AG08395 (cell line): ENCODE measurements around the gene PROS1.
"Not testable (repeated sequence)": the region's sequence is repeated elsewhere in the genome, so short reads cannot be mapped to it uniquely, and the experiment has no call there.

Experiments
- DNase-seq: peaks from one replicate; pipeline ENCODE4 v3.0.0; 2012; ENCODE audit warnings: mixed read lengths, low spot score

Gene PROS1

DNA sequence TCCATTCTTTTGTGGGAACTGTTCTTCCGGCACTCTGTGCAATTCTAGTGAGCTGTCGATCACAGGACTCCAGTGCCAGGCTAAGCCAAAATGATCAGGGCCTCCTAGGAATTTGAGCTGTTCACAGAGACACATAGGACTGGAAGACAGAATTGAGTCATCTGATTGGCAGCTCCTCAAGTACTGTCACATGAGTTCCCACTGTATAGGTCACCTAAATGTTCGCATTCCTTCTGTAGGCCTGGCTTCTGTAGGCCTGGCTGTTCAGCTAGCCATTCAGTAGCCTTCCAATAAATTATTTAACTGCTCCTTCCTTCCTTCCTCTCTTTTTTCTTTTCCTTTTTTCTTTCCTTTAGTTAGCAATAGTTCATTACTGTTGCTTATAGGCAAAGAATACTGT, 4.3 kb downstream of the PROS1 start:
- DNase-seq = peak; percentile 26

DNA sequence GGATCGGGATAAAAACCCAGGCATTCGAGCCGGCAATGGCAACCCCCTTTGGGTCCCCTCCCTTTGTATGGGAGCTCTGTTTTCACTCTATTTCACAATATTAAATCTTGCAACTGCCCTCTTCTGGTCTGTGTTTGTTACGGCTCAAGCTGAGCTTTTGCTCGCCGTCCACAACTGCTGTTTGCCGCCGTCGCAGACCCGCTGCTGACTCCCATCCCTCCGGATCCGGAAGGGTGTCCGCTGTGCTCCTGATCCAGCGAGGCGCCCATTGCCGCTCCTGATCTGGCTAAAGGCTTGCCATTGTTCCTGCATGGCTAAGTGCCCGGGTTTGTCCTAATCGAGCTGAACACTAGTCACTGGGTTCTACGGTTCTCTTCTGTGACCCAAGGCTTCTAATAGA, 8.6 kb downstream of the PROS1 start:
- DNase-seq = not testable (repeated sequence)

DNA sequence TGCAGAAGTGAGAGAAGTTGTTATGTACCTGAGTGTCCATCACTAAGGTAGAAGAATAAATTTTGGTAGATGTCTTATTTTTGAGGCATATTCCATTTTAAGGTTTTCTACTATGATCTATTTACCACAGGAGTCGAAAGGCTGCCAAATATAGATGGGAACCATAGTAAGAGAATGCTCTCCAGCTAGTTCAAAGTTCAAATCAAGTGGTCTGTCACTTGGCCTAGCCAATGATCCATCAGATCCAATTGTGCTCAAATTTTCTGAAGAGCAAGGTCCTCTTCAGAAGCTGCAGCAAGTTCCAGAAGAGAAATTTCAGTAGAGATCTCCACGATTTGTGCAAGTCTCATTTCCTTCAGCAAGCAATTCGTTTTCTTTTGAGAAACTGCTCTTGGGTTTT, 10.9 kb downstream of the PROS1 start:
- no peak for DNase-seq

DNA sequence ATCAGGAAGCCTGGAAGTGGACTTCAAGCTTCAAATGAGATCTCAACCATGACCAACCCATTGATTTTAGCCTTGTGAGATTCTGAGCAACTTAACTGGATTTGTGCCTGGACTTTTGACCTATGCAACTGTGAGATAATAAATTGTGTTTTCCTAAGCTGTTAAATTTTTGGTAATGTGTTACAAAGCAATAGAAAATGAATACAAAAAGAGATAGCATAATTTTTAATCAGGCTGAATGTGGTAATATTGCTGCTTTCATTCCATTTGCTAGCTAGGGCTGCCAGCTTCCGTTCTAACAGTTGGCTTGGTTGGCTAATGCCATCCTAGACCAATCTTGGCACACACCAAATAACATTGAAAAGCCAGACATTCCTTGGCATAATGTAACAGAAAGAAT, 12.2 kb downstream of the PROS1 start:
- DNase-seq = no peak

DNA sequence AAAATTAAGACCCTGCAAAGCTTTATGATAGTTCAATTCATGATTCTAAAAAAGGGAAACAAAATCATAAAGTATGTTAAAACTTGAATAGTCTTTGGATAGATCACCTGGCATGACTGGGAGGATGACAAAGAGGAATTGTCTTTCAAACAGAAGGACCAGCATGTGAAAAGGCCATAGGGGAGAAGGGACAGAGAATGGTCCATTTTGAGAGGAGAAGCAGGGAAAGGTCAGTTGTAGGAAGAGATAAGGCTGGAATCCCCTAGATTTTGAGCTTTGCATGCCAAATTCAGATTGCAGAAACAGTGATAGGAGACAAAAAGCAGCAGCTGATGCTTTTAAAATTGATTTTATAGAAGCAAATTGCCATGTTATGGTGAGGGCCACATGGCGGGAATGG, 12.7 kb downstream of the PROS1 start:
- no peak for DNase-seq

DNA sequence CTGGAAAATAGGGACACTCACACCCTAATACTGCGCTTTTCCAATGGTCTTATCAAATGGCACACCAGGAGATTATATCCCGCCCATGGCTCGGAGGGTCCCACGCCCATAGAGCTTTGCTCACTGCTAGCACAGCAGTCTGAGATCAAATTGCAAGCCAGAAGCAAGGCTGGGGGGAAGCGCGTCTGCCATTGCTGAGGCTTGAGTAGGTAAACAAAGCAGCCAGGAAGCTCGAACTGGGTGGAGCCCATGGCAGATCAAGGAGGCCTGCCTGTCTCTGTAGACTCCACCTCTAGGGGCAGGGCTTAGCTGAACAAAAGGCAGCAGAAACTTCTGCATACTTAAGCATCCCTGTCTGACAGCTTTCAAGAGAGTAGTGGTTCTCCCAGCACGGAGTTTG, 23.7 kb downstream of the PROS1 start:
- DNase-seq = not testable (repeated sequence)

DNA sequence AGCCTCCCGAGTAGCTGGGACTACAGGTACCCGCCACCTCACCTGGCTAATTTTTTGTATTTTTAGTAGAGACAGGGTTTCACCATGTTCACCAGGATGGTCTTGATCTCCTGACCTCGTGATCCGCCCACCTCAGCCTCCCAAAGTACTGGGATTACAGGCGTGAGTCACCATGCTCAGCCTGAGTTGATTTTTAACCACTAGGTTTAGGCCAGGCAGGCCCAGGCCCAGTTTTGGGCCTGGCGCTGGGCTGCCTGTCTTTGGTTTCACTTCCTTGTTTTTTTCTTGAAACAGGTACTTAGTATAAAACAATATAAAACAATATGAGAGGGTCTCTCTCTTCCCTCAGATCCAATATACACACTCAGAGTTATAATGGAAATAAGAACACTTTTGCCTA, 36.2 kb downstream of the PROS1 start:
- DNase-seq = not testable (repeated sequence)

DNA sequence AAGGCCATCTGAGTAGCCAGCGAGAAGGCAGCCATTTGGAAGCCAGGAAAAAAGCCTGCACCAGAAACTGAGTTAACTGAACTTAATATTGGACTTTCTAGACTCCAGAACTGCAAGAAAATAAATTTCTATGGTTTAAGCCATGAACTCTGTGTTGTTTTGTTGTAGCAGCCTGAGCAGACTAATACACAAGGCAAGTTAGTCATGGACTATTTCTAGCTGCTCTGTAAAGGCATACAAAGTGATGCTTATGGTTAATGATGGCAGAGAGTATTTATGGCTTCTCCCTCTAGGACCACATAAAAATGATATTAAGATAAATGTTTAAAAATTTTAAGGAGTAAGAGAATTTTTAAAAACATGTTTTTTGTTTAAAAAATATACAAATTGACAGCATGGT, 37.1 kb downstream of the PROS1 start:
- no peak for DNase-seq

DNA sequence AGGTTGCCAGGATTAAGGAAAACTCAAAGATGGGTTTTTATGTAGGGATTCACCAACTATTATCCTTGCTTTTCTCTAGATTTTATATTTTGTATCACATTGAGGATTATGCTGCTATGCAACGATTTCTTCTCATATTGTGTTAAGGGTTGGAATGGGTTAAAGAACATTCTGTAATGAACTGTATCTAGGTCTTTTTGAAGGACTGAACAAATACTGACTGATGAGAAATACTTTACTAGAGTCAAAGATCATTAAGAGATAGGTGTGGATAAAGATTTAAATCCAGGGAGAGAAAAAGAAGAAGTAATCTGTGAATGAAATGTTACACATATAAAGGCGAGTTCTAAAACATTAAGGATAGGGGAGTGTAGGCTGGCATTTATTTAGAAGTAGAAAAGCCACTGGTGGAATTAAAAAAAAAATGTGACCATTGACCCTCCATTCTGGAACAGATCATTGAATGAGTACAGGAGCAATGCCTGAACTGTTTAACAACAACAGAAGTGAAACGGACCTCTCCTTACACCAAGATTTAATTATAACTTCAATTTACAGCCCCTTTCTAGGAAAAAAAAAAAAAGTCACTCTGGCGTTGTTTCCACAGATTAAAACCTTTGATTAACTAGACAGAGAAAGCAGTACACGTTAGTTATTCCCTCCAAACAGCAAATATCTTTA, 39.2 kb downstream of the PROS1 start:
- no peak for DNase-seq

DNA sequence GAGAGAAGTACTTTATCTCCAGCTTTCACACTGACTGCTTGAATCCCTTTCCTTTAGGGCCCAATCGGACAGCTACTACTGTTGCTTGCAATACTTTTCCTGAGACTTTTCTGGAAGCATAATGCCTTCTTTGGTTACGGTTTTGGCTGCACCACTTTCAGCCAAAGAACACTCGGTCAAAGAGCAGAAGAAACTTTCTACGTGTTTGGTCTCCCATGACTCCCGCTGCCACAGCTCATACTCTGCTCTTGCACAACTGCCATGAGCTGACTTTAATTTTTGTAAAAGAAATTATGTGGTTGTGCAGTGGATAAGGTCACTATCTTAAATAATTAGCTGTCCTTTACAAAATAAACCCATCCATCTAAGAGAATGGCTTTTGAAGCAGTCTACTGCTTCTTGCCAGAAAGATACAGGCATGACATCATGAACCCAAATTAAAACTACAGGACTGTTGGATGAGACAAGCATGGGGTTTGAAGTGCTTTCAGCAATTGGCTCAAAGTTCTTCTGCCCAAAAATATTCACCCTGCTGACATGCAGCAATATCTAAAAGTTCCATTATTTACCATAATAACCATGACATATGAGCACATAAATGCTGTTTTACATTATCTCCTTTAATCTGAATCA, 42.0 kb downstream of the PROS1 start:
- DNase-seq = no peak

DNA sequence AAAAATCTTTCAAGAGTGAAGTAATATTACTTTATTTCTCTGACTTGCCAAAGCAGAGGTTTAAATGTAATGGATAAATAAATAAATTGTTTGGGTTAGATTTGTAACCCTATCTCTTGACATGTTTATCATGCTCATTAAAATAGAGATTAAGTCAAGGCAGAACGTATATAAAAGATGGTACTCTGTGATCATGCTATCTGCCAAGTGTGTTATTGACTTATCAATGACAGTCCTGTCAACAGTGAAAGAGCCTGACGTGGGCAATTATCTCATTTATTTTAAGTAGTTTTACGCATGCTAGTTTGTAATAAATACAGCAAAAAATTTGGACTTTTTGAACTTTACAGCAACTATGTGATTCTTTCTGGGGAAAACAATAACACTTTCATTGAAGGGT, 43.7 kb downstream of the PROS1 start:
- no peak for DNase-seq

DNA sequence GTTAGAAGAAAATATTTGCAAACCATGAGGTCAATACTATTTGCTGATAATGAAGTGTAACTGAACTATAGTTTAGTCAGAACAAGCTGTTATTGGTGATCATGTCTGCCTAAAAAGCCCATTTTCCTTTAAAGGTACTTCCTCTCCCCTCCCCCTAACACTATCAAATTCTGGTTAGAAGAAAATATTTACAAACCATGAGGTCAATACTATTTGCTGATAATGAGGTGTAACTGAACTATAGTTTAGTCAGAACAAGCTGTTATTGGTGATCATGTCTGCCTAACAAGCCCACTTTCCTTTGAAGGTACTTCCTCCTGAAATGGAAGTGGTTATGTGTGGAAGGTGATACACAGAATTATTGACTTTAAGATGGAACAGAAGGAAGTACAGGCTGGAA, 46.9 kb downstream of the PROS1 start:
- no peak for DNase-seq

DNA sequence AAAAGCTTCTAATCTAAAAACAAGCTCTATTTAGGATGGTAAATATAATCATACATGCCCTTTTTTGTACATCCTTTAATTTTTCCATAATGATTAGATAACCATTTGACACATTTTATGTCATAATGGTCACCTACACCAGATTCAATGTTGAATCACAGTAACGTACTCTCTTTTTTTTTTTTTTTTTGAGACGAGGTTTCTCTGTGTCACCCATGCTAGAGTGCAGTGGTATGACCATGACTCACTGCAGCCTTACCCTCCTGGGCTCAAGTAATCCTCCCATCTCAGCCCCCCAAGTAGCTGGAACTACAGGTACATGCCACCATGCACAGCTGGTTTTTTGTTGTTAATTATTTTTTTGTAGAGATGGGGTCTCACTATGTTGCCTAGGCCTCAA, 49.2 kb downstream of the PROS1 start:
- DNase-seq = no peak

DNA sequence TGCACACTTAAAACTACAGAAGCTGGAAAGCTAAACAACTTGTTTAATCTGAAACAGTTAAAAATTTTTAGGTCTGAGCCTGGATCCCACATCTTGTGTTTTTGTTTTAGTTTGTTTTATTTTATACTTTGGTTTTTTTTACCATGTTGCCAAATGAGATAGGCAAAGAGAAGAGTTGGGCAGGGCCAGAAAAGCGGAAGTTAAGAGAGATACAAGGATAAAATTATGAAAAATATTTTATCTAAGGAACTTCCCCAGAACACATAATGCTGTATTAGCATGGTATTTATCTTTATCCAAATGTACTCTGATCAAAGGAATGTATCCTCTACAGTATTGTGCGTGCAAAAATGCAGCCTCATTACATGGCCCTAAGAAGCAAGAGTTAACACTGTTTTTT, 50.7 kb downstream of the PROS1 start:
- no peak for DNase-seq

DNA sequence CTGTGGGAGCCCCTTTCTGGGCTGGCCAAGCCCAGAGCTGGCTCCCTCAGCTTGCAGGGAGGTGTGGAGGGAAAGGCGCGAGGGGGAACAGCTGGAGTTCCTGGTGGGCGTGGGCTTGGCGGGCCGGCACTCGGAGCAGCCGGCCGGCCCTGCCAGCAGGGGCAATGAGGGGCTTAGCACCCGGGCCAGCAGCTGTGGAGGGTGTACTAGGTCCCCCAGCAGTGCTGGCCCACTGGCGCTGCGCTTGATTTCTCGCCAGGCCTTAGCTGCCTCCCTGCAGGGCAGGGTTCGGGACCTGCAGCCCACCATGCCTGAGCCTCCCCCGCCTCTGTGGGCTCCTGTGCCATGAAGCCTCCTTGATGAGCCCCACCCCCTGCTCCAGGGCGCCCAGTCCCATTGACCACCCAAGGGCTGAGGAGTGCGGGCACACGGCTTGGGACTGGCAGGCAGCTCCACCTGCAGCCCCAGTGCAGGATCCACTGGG, 56.1 kb downstream of the PROS1 start:
- DNase-seq = not testable (repeated sequence)

DNA sequence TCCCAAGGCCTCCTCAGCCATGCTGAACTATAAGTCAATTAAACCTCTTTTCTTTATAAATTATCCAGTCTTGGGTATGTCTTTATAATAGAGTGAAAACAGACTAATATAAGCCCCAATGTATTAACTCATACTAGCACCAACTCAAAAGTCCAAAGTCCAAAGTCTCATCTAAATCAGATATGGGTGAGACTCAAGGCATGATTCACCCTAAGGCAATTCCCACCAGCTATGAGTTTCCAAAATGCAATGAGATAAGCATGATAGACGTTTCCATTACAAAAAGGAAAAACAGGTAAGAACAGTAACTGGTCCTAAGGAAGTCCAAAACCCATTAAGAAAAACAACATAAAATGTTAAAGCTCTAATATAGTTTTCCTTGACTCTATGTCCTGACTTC, 60.1 kb downstream of the PROS1 start:
- not testable (repeated sequence) for DNase-seq

DNA sequence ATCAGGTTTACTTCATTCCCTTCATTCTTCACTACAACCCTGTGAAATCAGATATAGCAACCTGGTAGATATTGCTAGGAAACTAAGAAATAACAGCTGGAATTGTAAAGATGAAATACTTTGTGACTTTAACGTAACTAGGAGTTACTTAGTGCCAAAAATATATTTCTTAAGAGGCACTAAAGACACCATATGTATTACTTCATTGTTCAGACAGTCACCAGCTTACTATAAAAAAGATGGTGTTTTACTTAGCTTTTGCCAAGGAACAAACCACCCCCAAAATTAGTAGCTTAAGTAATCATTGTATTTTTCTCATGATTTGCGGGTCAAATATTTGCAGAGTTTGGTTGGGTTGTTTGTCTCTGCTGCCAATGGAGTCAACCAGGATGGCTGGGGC, 62.5 kb downstream of the PROS1 start:
- DNase-seq = no peak

DNA sequence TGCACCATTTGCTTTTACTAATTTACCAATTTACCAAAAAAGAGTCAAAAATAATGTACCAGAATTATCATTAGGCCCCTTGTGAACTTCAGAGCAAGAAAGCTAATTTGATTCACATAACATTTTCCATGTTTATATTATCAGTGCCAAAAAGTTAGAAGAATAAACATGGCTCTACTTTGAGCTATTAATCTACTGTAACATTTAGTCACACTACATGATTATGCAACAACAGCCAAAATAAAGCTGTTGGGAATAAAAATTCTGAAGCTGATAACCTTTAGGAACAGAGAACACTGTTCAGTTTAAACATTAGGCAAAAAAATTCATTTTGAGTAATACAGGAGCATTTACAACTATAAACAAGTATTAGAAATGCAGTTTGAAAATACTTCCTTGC, 63.6 kb downstream of the PROS1 start:
- DNase-seq = no peak

DNA sequence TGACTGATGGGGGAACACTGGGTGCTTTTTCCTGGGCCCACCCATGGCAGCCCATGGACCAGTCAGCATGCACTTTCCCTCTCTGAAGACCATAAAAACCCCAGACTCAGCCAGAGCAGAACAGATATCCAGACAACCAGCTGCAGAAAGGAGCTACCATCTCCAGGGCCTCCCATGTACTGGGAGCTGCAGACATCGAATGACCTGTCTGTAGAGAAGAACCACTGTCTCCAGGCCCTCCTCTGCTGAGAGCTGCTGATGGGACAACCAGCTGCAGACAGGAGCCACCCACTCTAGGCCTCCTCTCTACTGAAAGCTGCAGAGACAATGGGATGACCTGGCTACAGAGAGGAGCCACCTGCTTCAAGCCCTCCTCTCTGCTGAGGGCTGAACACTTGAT, 66.6 kb downstream of the PROS1 start:
- DNase-seq = no peak

DNA sequence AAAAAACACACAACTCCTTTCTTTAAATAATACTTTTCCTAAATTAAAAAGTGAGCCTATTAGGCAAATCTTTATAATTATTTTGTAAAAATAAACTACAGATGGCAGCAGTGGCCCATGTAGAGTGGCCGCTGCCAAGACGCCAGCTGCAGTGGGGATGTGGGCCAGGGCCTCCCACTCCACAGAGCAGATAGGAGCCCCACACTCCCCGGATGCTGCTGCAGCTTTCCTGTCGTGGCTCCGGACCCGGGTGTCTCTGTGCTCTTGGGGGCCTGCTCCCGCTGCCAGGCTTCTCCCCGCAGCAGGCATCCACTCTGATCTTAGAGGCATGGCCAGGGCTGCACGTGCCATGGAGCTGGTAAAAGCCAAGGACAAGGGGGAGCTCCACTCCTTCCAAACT, 67.5 kb downstream of the PROS1 start:
- DNase-seq = no peak

DNA sequence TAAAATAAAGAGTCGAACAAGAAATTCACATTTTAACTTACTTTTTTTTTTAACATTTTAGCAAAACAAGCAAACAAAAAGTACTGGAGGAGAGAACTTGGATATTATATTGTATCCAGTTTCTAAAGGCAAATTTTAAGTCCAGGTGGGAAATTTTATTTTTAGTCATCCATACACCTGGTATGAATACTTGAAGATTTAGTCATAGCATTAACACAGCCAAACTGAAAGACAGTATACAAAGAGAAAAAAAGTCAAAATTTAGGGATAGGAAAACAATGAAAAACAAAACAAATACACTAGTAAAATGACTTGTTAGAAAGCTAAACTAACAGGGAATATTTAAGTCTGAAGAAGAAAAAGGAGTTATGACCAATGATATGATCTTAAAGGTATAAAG, 69.1 kb downstream of the PROS1 start:
- DNase-seq = no peak

DNA sequence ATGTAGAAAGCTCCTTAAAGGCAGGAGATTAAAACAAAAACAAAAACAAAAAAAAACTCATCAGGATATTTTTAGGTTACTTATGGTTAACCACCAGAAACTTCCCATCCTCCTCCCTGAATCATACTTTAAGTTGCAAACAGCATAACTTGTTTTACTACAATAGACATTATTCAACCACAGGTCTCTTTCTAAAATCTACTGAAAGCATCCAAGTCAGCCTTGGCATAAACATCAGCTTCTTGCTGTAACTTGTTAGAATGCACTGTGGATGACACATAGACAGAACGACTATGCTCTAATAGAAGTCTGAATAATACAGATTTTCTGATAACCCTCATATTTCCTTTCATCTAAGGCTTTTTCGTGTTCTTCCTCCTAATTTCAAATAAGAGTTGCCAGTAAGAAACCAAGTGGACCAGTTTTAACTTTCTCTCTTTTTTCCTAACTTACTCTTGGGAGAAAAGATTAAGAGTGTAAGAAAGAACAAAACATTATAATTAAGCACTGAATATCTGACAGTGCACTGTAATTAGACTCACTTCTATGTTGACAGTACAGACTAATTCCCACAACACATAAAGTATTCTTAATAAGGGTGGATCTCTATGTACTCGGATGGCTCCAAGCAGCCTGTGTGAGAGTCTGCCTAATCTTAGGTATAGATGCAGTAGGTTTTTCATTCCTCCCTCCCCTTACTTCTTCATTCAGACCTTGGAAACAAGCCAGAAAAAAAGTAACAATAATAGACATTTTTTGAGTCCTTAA, 95.3 kb downstream of the PROS1 start:
- peak; percentile 7 for DNase-seq

DNA sequence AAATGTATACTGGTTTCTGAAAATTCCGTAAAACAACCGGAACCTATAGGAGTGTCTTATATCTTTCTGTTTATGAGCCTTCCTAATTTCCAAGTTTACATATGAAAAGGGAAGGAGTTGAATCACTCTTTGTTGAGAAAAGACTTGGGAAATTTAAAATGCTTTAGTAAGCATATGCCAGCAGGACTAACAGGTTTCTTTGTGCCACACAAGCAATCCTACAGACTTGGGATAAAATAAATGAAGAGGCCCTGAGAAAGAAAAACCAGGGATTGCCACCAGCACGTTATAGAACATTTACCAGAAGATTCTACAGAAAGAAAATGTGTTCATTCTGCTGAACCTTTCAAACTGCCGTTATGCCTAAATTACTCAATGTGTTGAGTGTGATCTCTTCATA, 96.3 kb downstream of the PROS1 start:
- DNase-seq = not testable (repeated sequence)
